ENCODE results near the gene MCUB. TPM values are rescaled to one million over a fixed set of nuclear protein-coding genes. Genes with fewer than 3 reads are reported as not detected.
"Not testable (repeated sequence)": the region's sequence is repeated elsewhere in the genome, so short reads cannot be mapped to it uniquely, and the experiment has no call there.

MCUB gene, protein sequence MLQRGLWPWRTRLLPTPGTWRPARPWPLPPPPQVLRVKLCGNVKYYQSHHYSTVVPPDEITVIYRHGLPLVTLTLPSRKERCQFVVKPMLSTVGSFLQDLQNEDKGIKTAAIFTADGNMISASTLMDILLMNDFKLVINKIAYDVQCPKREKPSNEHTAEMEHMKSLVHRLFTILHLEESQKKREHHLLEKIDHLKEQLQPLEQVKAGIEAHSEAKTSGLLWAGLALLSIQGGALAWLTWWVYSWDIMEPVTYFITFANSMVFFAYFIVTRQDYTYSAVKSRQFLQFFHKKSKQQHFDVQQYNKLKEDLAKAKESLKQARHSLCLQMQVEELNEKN
- total RNA-seq, result 20.3 and 20.6 TPM in 2 replicates
- 19.0 and 27.4 TPM in 2 replicates for polyA plus RNA-seq
- 27.4 and 35.5 TPM in 2 replicates for polyA plus RNA-seq (2012)
- polyA minus RNA-seq (ENCODE audit: low replicate concordance), result 2.0 and 2.7 TPM in 2 replicates

DNA sequence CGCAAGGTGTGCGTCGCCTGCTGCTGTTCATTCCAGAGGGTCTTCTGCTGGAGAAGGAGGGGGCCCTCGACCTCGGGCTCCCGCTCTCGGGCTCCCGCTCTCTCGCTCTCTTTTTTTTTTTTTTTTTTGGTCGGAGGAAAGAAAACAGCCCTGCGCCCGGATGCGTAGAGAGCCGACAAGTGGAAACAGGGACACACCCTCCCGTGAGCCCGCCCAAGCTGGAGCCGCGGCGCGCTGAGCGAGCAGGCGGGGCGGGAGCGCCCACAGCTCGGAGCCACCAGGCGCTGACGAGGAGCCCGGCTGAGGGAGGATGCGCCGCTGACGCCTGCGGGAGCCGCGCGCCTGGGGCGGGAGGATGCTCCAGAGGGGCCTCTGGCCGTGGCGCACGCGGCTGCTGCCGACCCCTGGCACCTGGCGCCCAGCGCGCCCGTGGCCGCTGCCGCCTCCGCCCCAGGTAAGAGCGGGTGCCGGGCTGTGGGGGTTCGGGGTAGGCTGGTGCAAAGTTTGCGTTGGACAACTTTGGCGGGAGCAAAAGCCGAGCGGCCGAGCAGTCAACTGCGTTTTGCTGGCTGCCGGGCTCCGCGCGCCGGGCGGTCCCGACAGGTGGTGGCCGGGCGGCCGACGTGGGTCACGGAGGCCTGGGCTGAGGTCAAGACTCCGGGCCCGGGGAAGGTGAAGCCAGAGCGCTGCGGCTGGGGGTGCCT lies at the start of gene MCUB:
MCUB (plus strand) TSS at position 264 of the 704 bp plus-strand sequence; CDS start at position 356, 92 bp downstream.
- Histone ChIP-seq H3K9ac (ENCODE audit: insufficient read depth, low read length) (peak within 1 kb of the TSS; percentile 78), H3K4me2 (ENCODE audit: extremely low read depth, insufficient read depth, low read length) (peak within 1 kb of the TSS; percentile 83), H3K4me3 (replicated peaks in 1 of 4; ENCODE audit: control extremely low read depth in 1 of 4, insufficient read depth in 1 of 4, low read depth in 3 of 4, low read length in 4 of 4) (peak within 1 kb of the TSS; percentile 47 to 86 (median 80)), H3K9me3 (ENCODE audit: control insufficient read depth, insufficient read depth, low read depth, low read length) (no peaks in the 10 kb centered on the region), H4K20me1 (ENCODE audit: control insufficient read depth, extremely low read depth, insufficient read depth, low read length) (no peaks in the 10 kb centered on the region), H3K4me1 (ENCODE audit: control insufficient read depth, extremely low read depth, insufficient read depth, low read length) (no peaks in the 10 kb centered on the region), H2AFZ (ENCODE audit: low read length) (peak within 1 kb of the TSS; percentile 72), H3K27ac (ENCODE audit: insufficient read depth, low read length) (peak within 1 kb of the TSS; percentile 89), H3K79me2 (ENCODE audit: control insufficient read depth, insufficient read depth, low read length) (peaks cover 10% of the 10 kb centered on the region), H3K27me3 (ENCODE audit: control insufficient read depth, insufficient read depth, low read length) (no peaks in the 10 kb centered on the region), H3K36me3 (ENCODE audit: control insufficient read depth, insufficient read depth, low read length) (no peaks in the 10 kb centered on the region)
- TF ChIP-seq EZH2 (IDR thresholded peaks at IDR 0.05; ENCODE audit: low read length, missing control alignments), result no peak
- TF ChIP-seq, protein P1, sequence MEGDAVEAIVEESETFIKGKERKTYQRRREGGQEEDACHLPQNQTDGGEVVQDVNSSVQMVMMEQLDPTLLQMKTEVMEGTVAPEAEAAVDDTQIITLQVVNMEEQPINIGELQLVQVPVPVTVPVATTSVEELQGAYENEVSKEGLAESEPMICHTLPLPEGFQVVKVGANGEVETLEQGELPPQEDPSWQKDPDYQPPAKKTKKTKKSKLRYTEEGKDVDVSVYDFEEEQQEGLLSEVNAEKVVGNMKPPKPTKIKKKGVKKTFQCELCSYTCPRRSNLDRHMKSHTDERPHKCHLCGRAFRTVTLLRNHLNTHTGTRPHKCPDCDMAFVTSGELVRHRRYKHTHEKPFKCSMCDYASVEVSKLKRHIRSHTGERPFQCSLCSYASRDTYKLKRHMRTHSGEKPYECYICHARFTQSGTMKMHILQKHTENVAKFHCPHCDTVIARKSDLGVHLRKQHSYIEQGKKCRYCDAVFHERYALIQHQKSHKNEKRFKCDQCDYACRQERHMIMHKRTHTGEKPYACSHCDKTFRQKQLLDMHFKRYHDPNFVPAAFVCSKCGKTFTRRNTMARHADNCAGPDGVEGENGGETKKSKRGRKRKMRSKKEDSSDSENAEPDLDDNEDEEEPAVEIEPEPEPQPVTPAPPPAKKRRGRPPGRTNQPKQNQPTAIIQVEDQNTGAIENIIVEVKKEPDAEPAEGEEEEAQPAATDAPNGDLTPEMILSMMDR (conservative IDR thresholded peaks at IDR 0.05 in 1 of 2, IDR thresholded peaks at IDR 0.05 in 1 of 2; ENCODE audit: low read depth in 1 of 2, low read length in 2 of 2), result no peak
- peak; percentile 88 to 91 for DNase-seq (ENCODE audit: low read depth in 2 of 2)

DNA sequence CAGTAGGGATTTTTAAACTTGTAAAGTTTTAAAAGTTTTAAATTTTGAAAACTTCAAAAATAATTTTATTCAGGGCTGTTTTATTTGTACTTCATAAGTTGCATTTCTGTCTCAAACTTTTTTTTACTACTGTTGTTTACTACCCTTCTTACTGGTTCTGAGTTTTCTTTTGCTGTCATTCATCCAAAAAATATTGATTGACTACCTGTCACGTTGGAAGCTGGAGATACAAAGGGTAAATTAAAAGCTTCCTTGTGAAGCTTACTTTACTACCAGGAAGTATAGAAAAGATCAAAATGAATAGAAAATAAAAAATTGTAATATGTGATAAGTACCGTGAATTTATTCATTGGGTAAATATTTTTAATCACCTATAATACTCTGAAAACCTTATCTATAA lies 49.4 kb upstream of the MCUB start:
- no peaks in the 10 kb centered on the region for H3K36me3 ChIP-seq (ENCODE audit: control insufficient read depth, insufficient read depth, low read length)
- H3K4me2 ChIP-seq (ENCODE audit: extremely low read depth, insufficient read depth, low read length), result no peak overlapping the region
- H3K9ac ChIP-seq (ENCODE audit: insufficient read depth, low read length), result no peak overlapping the region
- H2AFZ ChIP-seq (ENCODE audit: low read length), result no peak overlapping the region
- no peaks in the 10 kb centered on the region for H3K79me2 ChIP-seq (ENCODE audit: control insufficient read depth, insufficient read depth, low read length)
- no peak for DNase-seq (ENCODE audit: low read depth in 2 of 2)
- no peak overlapping the region for H3K27ac ChIP-seq (ENCODE audit: insufficient read depth, low read length)
- H3K9me3 ChIP-seq (ENCODE audit: control insufficient read depth, insufficient read depth, low read depth, low read length), result no peaks in the 10 kb centered on the region
- no peaks in the 10 kb centered on the region for H4K20me1 ChIP-seq (ENCODE audit: control insufficient read depth, extremely low read depth, insufficient read depth, low read length)
- H3K4me1 ChIP-seq (ENCODE audit: control insufficient read depth, extremely low read depth, insufficient read depth, low read length), result no peaks in the 10 kb centered on the region
- H3K4me3 ChIP-seq (replicated peaks in 1 of 4; ENCODE audit: control extremely low read depth in 1 of 4, insufficient read depth in 1 of 4, low read depth in 3 of 4, low read length in 4 of 4), result no peak overlapping the region
- H3K27me3 ChIP-seq (ENCODE audit: control insufficient read depth, insufficient read depth, low read length), result no peaks in the 10 kb centered on the region
- no peak for TF ChIP-seq EZH2 (IDR thresholded peaks at IDR 0.05; ENCODE audit: low read length, missing control alignments)
- TF ChIP-seq, protein P1 (conservative IDR thresholded peaks at IDR 0.05 in 1 of 2, IDR thresholded peaks at IDR 0.05 in 1 of 2; ENCODE audit: low read depth in 1 of 2, low read length in 2 of 2), result no peak

DNA sequence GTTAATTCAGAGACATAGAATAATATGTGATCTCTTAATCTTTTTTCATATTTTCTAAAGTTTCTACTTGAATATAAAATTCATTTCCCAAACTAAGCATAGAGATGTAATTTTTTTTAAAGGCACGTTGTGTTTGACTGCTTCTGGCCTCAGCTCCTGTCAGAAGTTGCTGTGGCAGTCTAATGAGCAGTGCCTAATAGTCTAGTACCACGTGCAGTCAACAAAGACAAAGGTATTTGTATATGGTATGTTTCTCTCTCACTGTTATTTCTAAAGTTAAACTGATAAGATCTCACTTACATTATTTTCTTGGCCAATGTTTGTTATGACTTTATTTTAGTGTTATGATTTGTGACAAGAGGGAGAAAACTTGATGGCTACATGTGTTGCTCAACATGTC lies 48.6 kb upstream of the MCUB start:
- H2AFZ ChIP-seq (ENCODE audit: low read length), result no peak overlapping the region
- H3K9me3 ChIP-seq (ENCODE audit: control insufficient read depth, insufficient read depth, low read depth, low read length), result no peaks in the 10 kb centered on the region
- no peaks in the 10 kb centered on the region for H4K20me1 ChIP-seq (ENCODE audit: control insufficient read depth, extremely low read depth, insufficient read depth, low read length)
- no peaks in the 10 kb centered on the region for H3K27me3 ChIP-seq (ENCODE audit: control insufficient read depth, insufficient read depth, low read length)
- no peak overlapping the region for H3K4me3 ChIP-seq (replicated peaks in 1 of 4; ENCODE audit: control extremely low read depth in 1 of 4, insufficient read depth in 1 of 4, low read depth in 3 of 4, low read length in 4 of 4)
- no peak overlapping the region for H3K4me2 ChIP-seq (ENCODE audit: extremely low read depth, insufficient read depth, low read length)
- DNase-seq (ENCODE audit: low read depth in 2 of 2), result no peak
- no peaks in the 10 kb centered on the region for H3K36me3 ChIP-seq (ENCODE audit: control insufficient read depth, insufficient read depth, low read length)
- no peak overlapping the region for H3K27ac ChIP-seq (ENCODE audit: insufficient read depth, low read length)
- no peak for TF ChIP-seq EZH2 (IDR thresholded peaks at IDR 0.05; ENCODE audit: low read length, missing control alignments)
- TF ChIP-seq, protein P1 (conservative IDR thresholded peaks at IDR 0.05 in 1 of 2, IDR thresholded peaks at IDR 0.05 in 1 of 2; ENCODE audit: low read depth in 1 of 2, low read length in 2 of 2), result no peak
- H3K9ac ChIP-seq (ENCODE audit: insufficient read depth, low read length), result no peak overlapping the region
- no peaks in the 10 kb centered on the region for H3K4me1 ChIP-seq (ENCODE audit: control insufficient read depth, extremely low read depth, insufficient read depth, low read length)
- H3K79me2 ChIP-seq (ENCODE audit: control insufficient read depth, insufficient read depth, low read length), result no peaks in the 10 kb centered on the region

DNA sequence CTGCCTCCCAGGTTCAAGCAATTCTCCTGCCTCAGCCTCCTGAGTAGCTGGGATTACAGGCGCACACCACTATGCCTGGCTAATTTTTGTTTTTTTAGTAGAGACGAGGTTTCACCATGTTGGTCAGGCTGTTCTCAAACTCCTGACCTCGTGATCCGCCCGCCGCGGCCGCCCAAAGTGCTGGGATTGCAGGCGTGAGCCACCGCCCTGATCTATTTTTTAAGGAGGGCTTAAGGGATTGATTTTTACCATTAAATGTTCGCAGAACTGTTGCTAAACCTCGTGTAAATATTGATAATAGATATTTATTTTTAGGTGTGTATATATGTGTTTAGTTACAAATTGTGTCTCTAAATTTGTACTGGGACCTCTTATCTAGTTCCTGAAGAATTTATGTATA lies 46.7 kb upstream of the MCUB start:
- not testable (repeated sequence) for H3K27me3 ChIP-seq (ENCODE audit: control insufficient read depth, insufficient read depth, low read length); H3K9ac ChIP-seq (ENCODE audit: insufficient read depth, low read length); H3K27ac ChIP-seq (ENCODE audit: insufficient read depth, low read length); H3K36me3 ChIP-seq (ENCODE audit: control insufficient read depth, insufficient read depth, low read length); H3K4me3 ChIP-seq (replicated peaks in 1 of 4; ENCODE audit: control extremely low read depth in 1 of 4, insufficient read depth in 1 of 4, low read depth in 3 of 4, low read length in 4 of 4); DNase-seq (ENCODE audit: low read depth in 2 of 2); H3K79me2 ChIP-seq (ENCODE audit: control insufficient read depth, insufficient read depth, low read length); H4K20me1 ChIP-seq (ENCODE audit: control insufficient read depth, extremely low read depth, insufficient read depth, low read length); H3K9me3 ChIP-seq (ENCODE audit: control insufficient read depth, insufficient read depth, low read depth, low read length); H3K4me2 ChIP-seq (ENCODE audit: extremely low read depth, insufficient read depth, low read length); H2AFZ ChIP-seq (ENCODE audit: low read length); H3K4me1 ChIP-seq (ENCODE audit: control insufficient read depth, extremely low read depth, insufficient read depth, low read length)

Measured in fibroblast of lung (primary cell).